HTERT RPE-1 (cell line): ENCODE data around the gene HBB.

Experiments
- in situ Hi-C: fragments of 300-500 bp; cut with MboI; formaldehyde crosslinking; loops from 4 replicates; pipeline ENCODE4 v1.14.3; 2020; ENCODE audit warnings: low sequenced_read_pairs

The HBB gene

GRCh38 chr11:5247472-5248192, 20.8 kb upstream of the HBB start:
- in situ Hi-C loops: no loop called here

- in situ Hi-C loops: no loop called here
Measured at GRCh38 chr11:5246772-5247471, 20.1 kb upstream of the HBB start.

DNA sequence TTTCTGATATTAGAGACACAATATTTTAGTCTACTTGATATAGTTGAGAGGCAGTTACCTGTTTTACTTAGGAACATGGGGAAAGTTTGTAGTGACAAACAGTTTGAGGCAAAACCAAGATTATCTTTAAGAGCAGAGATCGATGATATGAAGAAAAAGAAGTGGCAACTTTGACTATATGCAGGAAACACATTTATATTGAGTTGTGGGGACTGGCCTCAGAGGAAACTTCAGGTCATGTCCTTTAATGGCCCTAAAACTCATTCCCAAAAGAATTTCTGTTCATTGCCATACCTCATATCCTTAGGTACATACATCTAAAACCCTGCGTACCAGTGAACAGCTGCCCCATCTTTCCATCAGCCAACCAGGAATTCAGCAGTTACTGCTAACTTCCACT, 18.3 kb upstream of the HBB start:
- in situ Hi-C loops: no loop called here

DNA sequence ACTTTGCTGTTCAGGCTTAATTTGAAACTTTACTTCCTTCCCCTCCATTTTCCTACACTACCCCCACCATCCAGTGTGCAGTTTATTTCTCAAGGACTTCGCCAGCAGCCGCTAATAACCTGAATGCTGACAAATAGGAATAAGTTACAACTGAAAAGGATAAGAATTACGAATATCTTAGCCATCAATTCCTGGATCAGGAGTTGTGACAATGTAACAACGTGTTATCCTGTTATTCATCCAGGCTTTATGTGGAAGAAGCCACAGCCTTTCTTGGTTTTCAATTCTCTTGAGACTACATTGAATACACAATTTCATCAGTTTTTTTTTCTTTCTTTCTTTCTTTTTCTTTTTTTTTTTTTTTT, 16.9 kb upstream of the HBB start:
- in situ Hi-C loops: no loop called here

DNA sequence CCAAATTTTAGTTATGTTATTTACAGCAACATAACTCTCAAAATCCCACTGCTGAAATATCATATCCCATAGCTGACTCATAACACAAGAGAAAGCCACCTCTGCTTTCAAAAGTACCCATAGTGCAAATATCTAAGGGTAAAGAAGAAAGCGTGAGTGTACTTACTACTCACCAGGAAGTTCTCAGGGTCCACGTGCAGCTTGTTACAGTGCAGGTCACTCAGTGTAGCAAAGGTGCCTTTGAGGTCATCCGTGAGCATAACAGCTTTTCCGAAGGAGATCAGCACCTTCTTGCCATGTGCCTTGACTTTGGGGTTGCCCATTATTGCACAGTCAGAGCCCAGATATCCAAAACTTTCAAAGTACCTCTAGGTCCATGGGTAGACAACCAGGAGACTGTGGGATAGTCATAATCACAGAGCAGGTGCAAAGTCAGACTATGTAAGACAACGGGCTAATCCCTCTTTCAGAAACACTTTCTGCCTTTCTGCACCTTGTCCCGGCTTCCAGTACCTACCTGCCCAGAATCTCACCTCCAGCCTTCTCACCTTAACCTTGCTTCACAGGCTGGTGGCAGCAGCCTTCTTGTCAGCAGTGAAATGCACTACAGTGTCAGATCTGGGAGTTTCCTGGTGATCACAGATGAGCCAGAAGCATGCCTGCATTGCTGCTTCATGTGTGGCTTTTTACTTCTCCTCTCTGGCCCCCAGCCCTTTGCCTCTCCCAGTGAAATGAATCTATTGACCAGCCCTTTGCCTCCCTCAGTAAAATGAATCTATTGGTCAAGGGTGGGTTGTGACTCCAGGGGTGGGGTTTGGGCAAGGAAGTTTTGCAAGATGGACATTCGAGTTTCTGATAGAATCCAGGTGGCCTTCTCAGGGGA, 16.3 kb upstream of the HBB start:
- in situ Hi-C loops: no loop called here

GRCh38 chr11:5242208-5242607, 15.3 kb upstream of the HBB start:
- in situ Hi-C loops: no loop called here

DNA sequence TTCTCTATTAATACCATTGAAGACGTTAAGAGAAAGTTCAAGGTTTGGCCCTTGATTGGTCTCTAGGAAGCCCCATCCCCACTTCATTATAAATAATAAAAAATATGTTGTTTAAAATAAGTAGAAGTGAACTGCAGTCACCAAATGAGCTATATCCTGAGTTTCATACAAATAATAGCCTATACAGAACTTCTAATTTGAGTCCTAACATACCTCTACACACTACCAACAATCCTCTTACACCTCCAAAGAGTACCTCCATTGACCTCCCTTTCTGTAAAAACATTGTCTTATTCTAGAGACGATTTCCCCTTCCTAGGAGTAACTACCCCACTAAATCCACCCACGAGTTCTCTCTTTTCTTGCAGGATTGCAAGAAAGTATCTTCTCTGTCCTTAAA, 14.6 kb upstream of the HBB start:
- in situ Hi-C loops: no loop called here

- in situ Hi-C loops: no loop called here
Measured at GRCh38 chr11:5240458-5240857, 13.6 kb upstream of the HBB start.

GRCh38 chr11:5240056-5240455, 13.2 kb upstream of the HBB start:
- in situ Hi-C loops: no loop called here

DNA sequence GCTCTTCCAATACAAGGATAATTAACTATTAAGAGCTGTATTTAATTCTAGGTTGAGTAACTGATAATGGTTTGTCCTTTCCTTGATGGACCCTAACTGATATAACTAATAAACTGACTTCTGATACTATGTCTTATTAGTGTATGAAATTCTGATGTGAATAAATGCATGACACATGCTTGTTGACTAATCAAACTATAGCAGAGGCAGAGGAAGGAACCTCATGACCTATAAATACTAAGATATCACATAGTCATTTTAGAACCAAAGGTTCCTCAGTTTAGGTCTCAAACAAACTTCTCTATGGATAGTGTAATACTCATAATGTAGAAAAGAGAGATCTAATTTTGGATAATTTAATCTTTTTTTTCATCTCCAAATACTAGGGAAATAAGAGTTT, 12.2 kb upstream of the HBB start:
- in situ Hi-C loops: no loop called here

GRCh38 chr11:5238486-5238885, 11.6 kb upstream of the HBB start:
- in situ Hi-C loops: no loop called here

DNA sequence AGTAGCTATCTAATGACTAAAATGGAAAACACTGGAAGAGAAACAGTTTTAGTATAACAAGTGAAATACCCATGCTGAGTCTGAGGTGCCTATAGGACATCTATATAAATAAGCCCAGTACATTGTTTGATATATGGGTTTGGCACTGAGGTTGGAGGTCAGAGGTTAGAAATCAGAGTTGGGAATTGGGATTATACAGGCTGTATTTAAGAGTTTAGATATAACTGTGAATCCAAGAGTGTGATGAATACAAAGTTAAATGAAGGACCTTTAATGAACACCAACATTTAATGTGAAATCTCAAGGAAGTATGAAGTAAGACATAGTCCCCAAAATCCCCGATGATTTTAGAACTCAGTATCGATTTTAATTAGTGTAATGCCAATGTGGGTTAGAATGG, 10.5 kb upstream of the HBB start:
- in situ Hi-C loops: no loop called here

- in situ Hi-C loops: no loop called here
Measured at GRCh38 chr11:5235364-5236095, 8.7 kb upstream of the HBB start.

DNA sequence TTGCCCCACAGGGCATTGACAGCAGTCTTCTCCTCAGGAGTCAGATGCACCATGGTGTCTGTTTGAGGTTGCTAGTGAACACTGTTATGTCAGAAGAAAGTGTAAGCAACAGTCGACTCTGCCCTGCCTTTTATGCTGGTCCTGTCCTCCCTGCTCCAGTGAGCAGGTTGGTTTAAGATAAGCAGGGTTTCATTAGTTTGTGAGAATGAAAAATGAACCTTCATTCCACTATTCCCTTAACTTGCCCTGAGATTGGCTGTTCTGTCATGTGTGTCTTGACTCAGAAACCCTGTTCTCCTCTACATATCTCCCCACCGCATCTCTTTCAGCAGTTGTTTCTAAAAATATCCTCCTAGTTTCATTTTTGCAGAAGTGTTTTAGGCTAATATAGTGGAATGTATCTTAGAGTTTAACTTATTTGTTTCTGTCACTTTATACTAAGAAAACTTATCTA, 7.5 kb upstream of the HBB start, which contains the start of gene HBD:
HBD (minus strand) TSS at position 103 of the 454 bp plus-strand sequence; CDS start at position 53, 50 bp downstream.
- in situ Hi-C loops: no loop called here

- in situ Hi-C loops: no loop called here
Measured at GRCh38 chr11:5233307-5233706, 6.4 kb upstream of the HBB start.

- in situ Hi-C loops: no loop called here
Measured at GRCh38 chr11:5232821-5233220, 6.0 kb upstream of the HBB start.

- in situ Hi-C loops: no loop called here
Measured at GRCh38 chr11:5232176-5232575, 5.3 kb upstream of the HBB start.

GRCh38 chr11:5231111-5231510, 4.2 kb upstream of the HBB start:
- in situ Hi-C loops: no loop called here

GRCh38 chr11:5230266-5230665, 3.4 kb upstream of the HBB start:
- in situ Hi-C loops: no loop called here

DNA sequence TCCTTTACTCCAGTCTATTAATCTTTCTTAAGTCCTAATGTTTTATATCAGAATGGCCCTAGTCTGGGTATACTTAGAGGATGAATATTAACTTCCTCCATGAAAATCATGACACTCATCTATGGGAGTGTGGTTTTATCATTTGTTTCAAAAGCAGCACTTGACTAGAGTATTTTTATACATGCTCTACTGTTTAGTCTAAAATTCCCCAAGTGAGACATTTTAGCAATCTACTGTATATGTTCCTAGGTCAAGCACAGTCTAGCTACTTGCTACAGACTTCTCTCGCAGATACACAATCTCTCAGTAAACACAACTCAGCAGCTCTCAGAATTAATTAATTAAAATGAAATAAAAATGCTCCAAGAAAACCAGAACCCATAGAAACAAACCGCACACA, 2.9 kb upstream of the HBB start:
- in situ Hi-C loops: no loop called here

DNA sequence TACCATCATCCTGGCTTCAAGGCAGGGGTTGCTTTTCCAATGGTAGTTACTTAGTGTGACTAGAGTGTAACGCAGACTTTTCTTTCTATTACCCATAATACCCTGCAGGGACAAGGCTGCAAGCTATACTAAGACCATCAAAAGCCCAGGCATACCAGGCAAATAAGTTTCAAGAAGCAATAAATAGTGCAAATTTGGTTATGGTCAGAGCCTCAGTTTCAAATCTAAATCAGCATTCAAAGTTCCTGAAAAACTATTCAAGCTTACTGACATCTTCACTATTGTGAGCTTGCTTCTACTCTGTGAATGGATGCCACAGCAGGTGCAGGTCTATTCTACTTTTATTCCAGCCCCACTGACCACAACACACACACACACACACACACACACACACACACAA, 2.5 kb upstream of the HBB start:
- in situ Hi-C loops: no loop called here
